HepG2 (cell line): Measurements from ENCODE around the gene KRTCAP2. TPM values are rescaled to one million over a fixed set of nuclear protein-coding genes. Genes with fewer than 3 reads are reported as not detected.

ENCODE experiments used
- EP300 ChIP-seq, 3 experiments: sonication (generic) in 1 of 3; formaldehyde crosslinking in 1 of 3; IDR thresholded peaks; 2 replicates each; pipeline versions ENCODE4 v1.5.1 to v1.6.1; 2011 to 2020; ENCODE audit warnings: low read depth in 2 of 3, low read length in 2 of 3, borderline replicate concordance in 1 of 3, improper control_type of control experiment in 1 of 3, mild to moderate bottlenecking in 1 of 3, missing genetic modification reagents in 1 of 3, moderate library complexity in 1 of 3
- GATAD2A ChIP-seq: IDR thresholded peaks from 2 replicates; pipeline ENCODE4 v1.6.1; 2016
- HNF4G ChIP-seq, 2 experiments: sonication (generic) in 1 of 2; formaldehyde crosslinking in 1 of 2; IDR thresholded peaks; 2 replicates each; pipeline versions ENCODE4 v1.4.0 to v1.6.1; 2011 to 2020; ENCODE audit warnings: borderline replicate concordance in 2 of 2, low read depth in 2 of 2, mild to moderate bottlenecking in 2 of 2, low read length in 1 of 2, missing genetic modification reagents in 1 of 2, moderate library complexity in 1 of 2
- KDM2A ChIP-seq: sonication (generic); formaldehyde crosslinking; IDR thresholded peaks from 2 replicates; pipeline ENCODE4 v1.4.0; 2020; ENCODE audit warnings: low read depth, missing genetic modification reagents, borderline replicate concordance
- MXD4 ChIP-seq: IDR thresholded peaks from 2 replicates; pipeline ENCODE4 v1.6.1; 2016; ENCODE audit warnings: mild to moderate bottlenecking, missing biosample characterization, missing genetic modification reagents
- ONECUT2 ChIP-seq: sonication (generic); formaldehyde crosslinking; IDR thresholded peaks from 2 replicates; pipeline ENCODE4 v1.4.0; 2020; ENCODE audit warnings: missing genetic modification reagents
- POLR2AphosphoS2 ChIP-seq: IDR thresholded peaks from 2 replicates; pipeline ENCODE4 v1.6.1; 2011; ENCODE audit warnings: low read depth, low read length, improper control_type of control experiment
- RELA ChIP-seq: sonication (generic); formaldehyde crosslinking; IDR thresholded peaks from 2 replicates; pipeline ENCODE4 v1.4.0; 2020; ENCODE audit warnings: missing genetic modification reagents
- SOX5 ChIP-seq: IDR thresholded peaks from 2 replicates; pipeline ENCODE4 v1.6.1; 2016; ENCODE audit warnings: borderline replicate concordance
- ZC3H13 ChIP-seq: sonication (generic); formaldehyde crosslinking; IDR thresholded peaks from 2 replicates; pipeline ENCODE4 v1.8.1; 2023; ENCODE audit warnings: mild to moderate bottlenecking, missing genetic modification reagents, moderate library complexity
- ZNF570 ChIP-seq: sonication (generic); formaldehyde crosslinking; IDR thresholded peaks from 2 replicates; pipeline ENCODE4 v1.4.0; 2020; ENCODE audit warnings: mild to moderate bottlenecking, missing genetic modification reagents, borderline replicate concordance
- ZNF576 ChIP-seq: sonication (generic); formaldehyde crosslinking; IDR thresholded peaks from 2 replicates; pipeline ENCODE4 v1.4.0; 2020; ENCODE audit warnings: mild to moderate bottlenecking, missing genetic modification reagents
- ZNF672 ChIP-seq: sonication (generic); formaldehyde crosslinking; IDR thresholded peaks from 2 replicates; pipeline ENCODE4 v1.8.1; 2022; ENCODE audit warnings: missing genetic modification reagents
- ZSCAN29 ChIP-seq: sonication (generic); formaldehyde crosslinking; conservative IDR thresholded peaks from 2 replicates; pipeline ENCODE4 v1.4.0; 2020; ENCODE audit warnings: mild to moderate bottlenecking, missing genetic modification reagents
- polyA plus RNA-seq, 8 experiments: library from polyadenylated mRNA; depleted of rRNA in 3 of 8; stranded (reverse) in 7 of 8; unstranded in 1 of 8; fragments of >200 nt; fragmentation: Illumina TruSeq in 4 of 8; extraction: Trizol in 4 of 8; gene quantifications; 2 replicates each; pipeline versions ENCODE4 v1.2.1 to v1.2.3, GENCODE V29; 2011 to 2016; ENCODE audit warnings: low read depth in 4 of 8, missing spikeins in 1 of 8, mixed read lengths in 1 of 8; ENCODE audit not compliant: insufficient read depth in 1 of 8
- total RNA-seq, 5 experiments: library from RNA; depleted of rRNA; stranded (reverse); fragments of >200 nt; fragmentation: Illumina TruSeq; extraction: Trizol; gene quantifications; 2 replicates each; pipeline ENCODE4 v1.2.3, GENCODE V29; 2016; ENCODE audit warnings: low read depth in 1 of 5
- TF ChIP-seq, protein P1 (sequence below): IDR thresholded peaks from 2 replicates; pipeline ENCODE4 v1.4.0; 2020; ENCODE audit warnings: mild to moderate bottlenecking, missing genetic modification reagents
- TF ChIP-seq, protein P2 (sequence below): IDR thresholded peaks from 2 replicates; pipeline ENCODE4 v1.6.1; 2016; ENCODE audit warnings: missing biosample characterization, missing genetic modification reagents, low read depth
- TF ChIP-seq, protein P3 (sequence below): sonication (generic); formaldehyde crosslinking; conservative IDR thresholded peaks from 2 replicates; pipeline ENCODE4 v1.4.0; 2020; ENCODE audit warnings: missing genetic modification reagents

The KRTCAP2 gene
- total and polyA plus RNA-seq, 2 of the 13 experiments (the other 11 are each of a cell fraction or from before 2014, with no cell fraction given): 77.3 to 79.4 TPM

GRCh38 chr1:155139895-155140629 lies 33.0 kb downstream of the KRTCAP2 start, which contains the start of gene DPM3 (continued):
- TF ChIP-seq, protein P1, sequence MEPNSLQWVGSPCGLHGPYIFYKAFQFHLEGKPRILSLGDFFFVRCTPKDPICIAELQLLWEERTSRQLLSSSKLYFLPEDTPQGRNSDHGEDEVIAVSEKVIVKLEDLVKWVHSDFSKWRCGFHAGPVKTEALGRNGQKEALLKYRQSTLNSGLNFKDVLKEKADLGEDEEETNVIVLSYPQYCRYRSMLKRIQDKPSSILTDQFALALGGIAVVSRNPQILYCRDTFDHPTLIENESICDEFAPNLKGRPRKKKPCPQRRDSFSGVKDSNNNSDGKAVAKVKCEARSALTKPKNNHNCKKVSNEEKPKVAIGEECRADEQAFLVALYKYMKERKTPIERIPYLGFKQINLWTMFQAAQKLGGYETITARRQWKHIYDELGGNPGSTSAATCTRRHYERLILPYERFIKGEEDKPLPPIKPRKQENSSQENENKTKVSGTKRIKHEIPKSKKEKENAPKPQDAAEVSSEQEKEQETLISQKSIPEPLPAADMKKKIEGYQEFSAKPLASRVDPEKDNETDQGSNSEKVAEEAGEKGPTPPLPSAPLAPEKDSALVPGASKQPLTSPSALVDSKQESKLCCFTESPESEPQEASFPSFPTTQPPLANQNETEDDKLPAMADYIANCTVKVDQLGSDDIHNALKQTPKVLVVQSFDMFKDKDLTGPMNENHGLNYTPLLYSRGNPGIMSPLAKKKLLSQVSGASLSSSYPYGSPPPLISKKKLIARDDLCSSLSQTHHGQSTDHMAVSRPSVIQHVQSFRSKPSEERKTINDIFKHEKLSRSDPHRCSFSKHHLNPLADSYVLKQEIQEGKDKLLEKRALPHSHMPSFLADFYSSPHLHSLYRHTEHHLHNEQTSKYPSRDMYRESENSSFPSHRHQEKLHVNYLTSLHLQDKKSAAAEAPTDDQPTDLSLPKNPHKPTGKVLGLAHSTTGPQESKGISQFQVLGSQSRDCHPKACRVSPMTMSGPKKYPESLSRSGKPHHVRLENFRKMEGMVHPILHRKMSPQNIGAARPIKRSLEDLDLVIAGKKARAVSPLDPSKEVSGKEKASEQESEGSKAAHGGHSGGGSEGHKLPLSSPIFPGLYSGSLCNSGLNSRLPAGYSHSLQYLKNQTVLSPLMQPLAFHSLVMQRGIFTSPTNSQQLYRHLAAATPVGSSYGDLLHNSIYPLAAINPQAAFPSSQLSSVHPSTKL: 0 out of 2 replicates have a peak, but pooled peaks have one; percentile 12
- peak; percentile 56; the same call in 1 of the 2 replicates for TF ChIP-seq ZSCAN29 (CRISPR knock-in tag)
- TF ChIP-seq, protein P2, sequence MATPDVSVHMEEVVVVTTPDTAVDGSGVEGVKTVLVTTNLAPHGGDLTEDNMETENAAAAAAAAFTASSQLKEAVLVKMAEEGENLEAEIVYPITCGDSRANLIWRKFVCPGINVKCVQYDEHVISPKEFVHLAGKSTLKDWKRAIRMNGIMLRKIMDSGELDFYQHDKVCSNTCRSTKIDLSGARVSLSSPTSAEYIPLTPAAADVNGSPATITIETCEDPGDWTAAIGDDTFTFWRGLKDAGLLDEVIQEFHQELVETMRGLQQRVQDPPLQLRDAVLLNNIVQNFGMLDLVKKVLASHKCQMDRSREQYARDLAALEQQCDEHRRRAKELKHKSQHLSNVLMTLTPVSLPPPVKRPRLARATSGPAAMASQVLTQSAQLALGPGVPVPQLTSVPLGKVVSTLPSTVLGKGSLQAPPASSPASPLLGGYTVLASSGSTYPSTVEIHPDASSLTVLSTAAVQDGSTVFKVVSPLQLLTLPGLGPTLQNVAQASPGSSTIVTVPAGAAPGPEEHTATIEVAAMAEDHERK (CRISPR knock-in tag): peak; percentile 75
- no peak for TF ChIP-seq ONECUT2 (CRISPR knock-in tag)
- no peak for TF ChIP-seq ZNF576
- no peak for TF ChIP-seq POLR2AphosphoS2
- no peak for TF ChIP-seq HNF4G (IDR thresholded peaks at IDR 0.05; ENCODE audit: borderline replicate concordance, low read depth, low read length)
- TF ChIP-seq HNF4G (CRISPR knock-in tag; IDR thresholded peaks at IDR 0.05; ENCODE audit: borderline replicate concordance, low read depth): peak; percentile 8; the same call in 1 of the 2 replicates
- TF ChIP-seq KDM2A (CRISPR knock-in tag): peak; percentile 81
- TF ChIP-seq, protein P3, sequence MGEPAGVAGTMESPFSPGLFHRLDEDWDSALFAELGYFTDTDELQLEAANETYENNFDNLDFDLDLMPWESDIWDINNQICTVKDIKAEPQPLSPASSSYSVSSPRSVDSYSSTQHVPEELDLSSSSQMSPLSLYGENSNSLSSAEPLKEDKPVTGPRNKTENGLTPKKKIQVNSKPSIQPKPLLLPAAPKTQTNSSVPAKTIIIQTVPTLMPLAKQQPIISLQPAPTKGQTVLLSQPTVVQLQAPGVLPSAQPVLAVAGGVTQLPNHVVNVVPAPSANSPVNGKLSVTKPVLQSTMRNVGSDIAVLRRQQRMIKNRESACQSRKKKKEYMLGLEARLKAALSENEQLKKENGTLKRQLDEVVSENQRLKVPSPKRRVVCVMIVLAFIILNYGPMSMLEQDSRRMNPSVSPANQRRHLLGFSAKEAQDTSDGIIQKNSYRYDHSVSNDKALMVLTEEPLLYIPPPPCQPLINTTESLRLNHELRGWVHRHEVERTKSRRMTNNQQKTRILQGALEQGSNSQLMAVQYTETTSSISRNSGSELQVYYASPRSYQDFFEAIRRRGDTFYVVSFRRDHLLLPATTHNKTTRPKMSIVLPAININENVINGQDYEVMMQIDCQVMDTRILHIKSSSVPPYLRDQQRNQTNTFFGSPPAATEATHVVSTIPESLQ: 0 out of 2 replicates have a peak, but pooled peaks have one; percentile 22
- 0 out of 2 replicates have a peak, but pooled peaks have one; percentile 20 for TF ChIP-seq GATAD2A (CRISPR knock-in tag)
- TF ChIP-seq EP300 (IDR thresholded peaks at IDR 0.05; ENCODE audit: low read depth in 2 of 2, low read length in 2 of 2): 0 out of 4 replicates have a peak, but pooled peaks of 1 of the 2 experiments have one; percentile 16
- TF ChIP-seq EP300 (CRISPR knock-in tag; IDR thresholded peaks at IDR 0.05; ENCODE audit: borderline replicate concordance): no peak
- no peak for TF ChIP-seq RELA
- TF ChIP-seq MXD4 (CRISPR knock-in tag): peak; percentile 40; the same call in 1 of the 2 replicates
- TF ChIP-seq SOX5 (CRISPR knock-in tag): no peak
- TF ChIP-seq ZNF570 (CRISPR knock-in tag): no peak
- no peak for TF ChIP-seq ZNF672
- no peak for TF ChIP-seq ZC3H13 (CRISPR knock-in tag)
